NCI-H2081 treated with DMSO at 0.1 percent for 48 hours (cell line): Measurements from ENCODE around the gene NFIB.

Experiments used
- DNase-seq: peaks from one replicate; lab custom pipeline; 2025; lab: John Stamatoyannopoulos, UW

The NFIB gene

GRCh38 chr9:14344941-14345353, 31.0 kb upstream of the NFIB start:
- DNase-seq = no peak

GRCh38 chr9:14344053-14344524, 30.1 kb upstream of the NFIB start:
- no peak for DNase-seq

- DNase-seq = no peak
These were observed 29.5 kb upstream of the NFIB start for GRCh38 chr9:14343261-14344031.

- no peak for DNase-seq
These were observed 28.8 kb upstream of the NFIB start for GRCh38 chr9:14342736-14343135.

- no peak for DNase-seq
These were observed 27.6 kb upstream of the NFIB start for GRCh38 chr9:14341437-14342122.

- DNase-seq = no peak
These were observed 27.1 kb upstream of the NFIB start for GRCh38 chr9:14340994-14341393.

- no peak for DNase-seq
These were observed 26.4 kb upstream of the NFIB start for GRCh38 chr9:14340219-14340873.

GRCh38 chr9:14339746-14340145, 25.8 kb upstream of the NFIB start:
- DNase-seq = no peak

- DNase-seq = no peak
These were observed 23.7 kb upstream of the NFIB start for GRCh38 chr9:14337615-14338014.

GRCh38 chr9:14336244-14336643, 22.3 kb upstream of the NFIB start:
- no peak for DNase-seq

- DNase-seq = no peak
These were observed 17.2 kb upstream of the NFIB start for GRCh38 chr9:14331120-14331519.

- no peak for DNase-seq
These were observed 13.1 kb upstream of the NFIB start for GRCh38 chr9:14327036-14327435.

GRCh38 chr9:14326264-14326826, 12.4 kb upstream of the NFIB start:
- DNase-seq = peak; percentile 97

- peak; percentile 54 for DNase-seq
These were observed 11.2 kb upstream of the NFIB start for GRCh38 chr9:14325147-14325546.

- DNase-seq = no peak
These were observed 10.2 kb upstream of the NFIB start for GRCh38 chr9:14323985-14324650.

GRCh38 chr9:14323083-14323971, 9.4 kb upstream of the NFIB start:
- no peak for DNase-seq

- peak; percentile 74 for DNase-seq
These were observed 8.5 kb upstream of the NFIB start for GRCh38 chr9:14322211-14323082.

GRCh38 chr9:14321517-14322130, 7.7 kb upstream of the NFIB start:
- no peak for DNase-seq
